Stimulated activated CD8-positive, alpha-beta memory T cell treated with anti-CD3 and anti-CD28 coated beads, Interleukin-2, amount 100 ng/mL, for 1 hour (primary cell): ENCODE data around the gene GARNL3.

Experiments used
- DNase-seq, 2 donors: peaks; one replicate each; pipeline ENCODE4 v3.0.0-alpha.2; 2020; ENCODE audit warnings: low read depth in 2 of 2

GARNL3 gene

DNA sequence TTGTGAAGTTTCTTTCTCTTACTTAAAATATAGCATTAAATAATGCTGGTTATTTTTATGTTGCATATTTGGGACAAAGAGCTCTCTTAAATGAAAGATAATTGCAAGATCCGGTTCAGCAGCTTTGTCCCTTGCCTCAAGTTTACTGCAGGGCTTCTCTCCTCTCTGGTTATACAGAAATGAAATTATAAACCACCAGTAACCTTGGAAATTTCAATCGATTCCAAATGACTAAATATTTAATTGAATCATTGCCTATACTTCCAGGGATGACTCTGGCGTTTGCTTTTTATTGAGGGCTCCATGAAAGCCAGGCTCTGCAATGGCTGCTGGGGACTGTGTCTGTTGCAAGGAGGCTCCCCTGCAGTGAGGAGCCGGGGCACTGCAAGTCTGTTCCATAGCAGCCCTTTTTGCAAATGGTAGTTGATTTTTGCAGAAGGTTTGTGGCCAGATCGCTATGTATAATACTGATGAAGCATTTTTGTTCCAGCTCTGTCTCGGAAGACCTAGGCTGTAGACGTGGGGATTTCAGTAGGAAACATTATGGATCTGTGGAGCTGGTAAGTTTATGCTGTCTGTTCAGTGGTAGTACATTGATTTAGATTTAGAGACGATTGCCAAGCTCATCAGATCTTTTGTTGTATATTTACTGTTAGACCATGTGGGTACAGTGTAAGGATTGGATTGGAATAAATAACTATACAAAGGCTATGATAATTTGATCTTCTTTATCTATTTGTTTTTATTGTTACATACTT, at the start of gene GARNL3:
Gene GARNL3, plus strand, starts transcription at position 313 of the 758 bp plus-strand sequence. Its CDS starts 104 bp downstream, at position 417.
- DNase-seq = no peak

DNA sequence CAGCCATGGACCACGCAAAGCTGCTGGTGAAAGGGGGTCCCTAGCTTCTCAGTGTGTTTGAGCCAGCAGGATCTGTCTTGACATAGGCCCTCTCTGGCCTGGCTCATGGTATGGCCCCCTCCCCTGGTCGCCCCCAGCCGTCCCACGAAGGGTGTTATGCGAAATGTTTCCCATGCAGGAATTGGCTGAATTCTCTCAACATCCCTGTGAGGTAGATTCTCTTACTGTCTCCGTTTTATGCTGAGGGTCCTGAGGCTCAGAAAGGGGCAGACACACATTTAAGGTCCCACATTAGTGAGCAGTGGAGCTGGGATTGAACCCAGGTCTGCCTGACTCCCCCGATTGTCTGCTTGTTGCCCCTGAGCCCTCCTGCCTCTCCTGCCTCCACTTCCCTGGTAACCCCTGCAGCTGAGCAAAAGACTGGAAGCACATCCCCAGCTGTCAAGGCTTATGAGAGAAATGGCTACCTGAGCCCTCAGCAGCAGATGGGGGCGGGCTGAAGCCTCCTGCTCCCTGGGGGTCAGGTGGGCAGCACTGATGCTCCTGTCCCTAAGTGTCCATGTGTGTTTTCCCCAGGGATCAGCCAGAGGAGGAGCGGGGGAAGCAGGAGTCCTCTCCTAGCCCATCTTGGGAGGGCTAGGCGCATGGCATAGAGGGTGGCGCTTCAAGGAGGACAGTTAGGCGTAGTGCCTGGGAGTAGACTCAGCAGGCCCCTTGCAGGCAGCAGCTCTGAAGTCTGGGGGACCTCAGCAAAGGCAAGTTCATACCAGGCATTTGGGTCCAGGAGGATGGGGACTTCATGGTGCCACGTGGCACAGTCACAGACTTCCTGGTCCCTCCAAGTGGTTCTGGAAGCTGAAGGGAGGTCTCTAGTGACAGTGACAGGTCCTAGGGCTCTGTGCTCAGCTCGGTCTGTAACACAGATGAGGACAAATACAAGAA, 49.0 kb upstream of the GARNL3 start:
- DNase-seq = no peak

DNA sequence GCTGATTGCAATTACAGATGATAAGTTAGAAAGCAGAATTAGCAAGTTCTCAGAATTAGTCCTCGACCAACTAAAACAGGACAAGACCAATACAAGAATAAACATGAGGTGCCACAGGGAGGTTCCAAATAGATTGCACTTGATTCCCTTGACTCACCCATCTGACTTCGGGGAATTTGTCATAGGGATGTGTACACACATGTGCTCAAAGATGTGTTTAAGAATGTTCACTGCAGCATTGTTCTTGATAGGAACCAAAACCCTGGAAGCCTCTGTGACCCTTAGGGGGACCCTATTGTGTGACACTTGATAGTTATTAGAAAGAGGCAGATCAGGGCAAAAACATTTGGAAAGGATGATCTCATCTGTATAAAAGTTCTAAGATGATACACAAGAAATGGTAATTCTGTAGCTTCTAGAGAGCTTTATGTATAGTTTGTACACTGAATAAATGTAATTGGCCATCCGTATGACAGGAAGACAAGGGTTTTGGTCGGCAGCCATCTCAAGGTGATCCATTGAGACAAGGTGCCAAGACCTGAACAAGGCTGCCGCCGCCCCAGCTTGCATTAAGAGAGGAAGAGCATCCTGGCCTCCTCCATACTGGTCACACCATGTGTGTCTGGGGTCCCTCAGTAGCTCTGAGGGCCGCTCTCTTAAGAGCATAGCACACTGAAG, 48.2 kb upstream of the GARNL3 start:
- no peak for DNase-seq

DNA sequence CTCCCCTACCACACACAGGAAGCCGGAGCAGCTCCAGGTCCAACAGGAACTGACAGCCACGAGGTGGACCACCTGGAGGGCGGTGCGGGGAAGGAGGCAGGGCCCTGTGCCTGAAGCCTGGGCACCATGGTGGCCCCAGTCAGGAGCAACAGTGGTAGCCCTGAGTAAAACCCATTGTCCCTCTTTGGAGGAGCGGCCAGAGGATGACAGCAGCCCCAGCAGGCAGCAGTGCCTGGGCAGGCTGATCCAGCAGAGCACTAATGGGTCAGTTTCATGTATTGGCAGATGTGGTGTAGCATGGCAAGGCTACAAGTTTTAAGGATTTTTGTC, 47.7 kb upstream of the GARNL3 start:
- DNase-seq = no peak

- no peak for DNase-seq
Measured at GRCh38 chr9:127218818-127219217, 45.8 kb upstream of the GARNL3 start.

DNA sequence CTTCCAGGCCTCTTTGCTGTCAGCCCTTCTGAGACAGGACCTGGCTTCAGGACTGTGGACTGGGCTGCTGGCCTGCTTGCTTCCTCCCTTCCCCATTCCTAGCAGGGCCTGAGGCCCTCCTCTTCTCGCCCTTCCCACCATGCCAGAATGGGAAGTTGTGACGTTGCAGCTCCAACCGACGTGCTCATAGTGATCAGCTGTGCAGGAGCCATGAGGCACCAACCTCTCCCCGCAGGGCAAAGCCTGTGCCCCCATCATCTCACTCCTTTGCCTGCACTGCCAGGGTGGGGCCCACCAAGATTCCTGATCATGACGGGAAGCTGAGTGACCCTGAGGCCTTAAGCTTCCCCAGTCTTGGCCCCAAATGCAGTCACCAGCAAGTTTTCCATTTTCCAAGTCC, 45.1 kb upstream of the GARNL3 start:
- no peak for DNase-seq

GRCh38 chr9:127221695-127222094, 42.9 kb upstream of the GARNL3 start:
- no peak for DNase-seq

GRCh38 chr9:127222388-127223095, 42.0 kb upstream of the GARNL3 start:
- DNase-seq = no peak

- DNase-seq = no peak
Measured at GRCh38 chr9:127223266-127223665, 41.3 kb upstream of the GARNL3 start.

GRCh38 chr9:127223810-127224177, 40.8 kb upstream of the GARNL3 start:
- no peak for DNase-seq

DNA sequence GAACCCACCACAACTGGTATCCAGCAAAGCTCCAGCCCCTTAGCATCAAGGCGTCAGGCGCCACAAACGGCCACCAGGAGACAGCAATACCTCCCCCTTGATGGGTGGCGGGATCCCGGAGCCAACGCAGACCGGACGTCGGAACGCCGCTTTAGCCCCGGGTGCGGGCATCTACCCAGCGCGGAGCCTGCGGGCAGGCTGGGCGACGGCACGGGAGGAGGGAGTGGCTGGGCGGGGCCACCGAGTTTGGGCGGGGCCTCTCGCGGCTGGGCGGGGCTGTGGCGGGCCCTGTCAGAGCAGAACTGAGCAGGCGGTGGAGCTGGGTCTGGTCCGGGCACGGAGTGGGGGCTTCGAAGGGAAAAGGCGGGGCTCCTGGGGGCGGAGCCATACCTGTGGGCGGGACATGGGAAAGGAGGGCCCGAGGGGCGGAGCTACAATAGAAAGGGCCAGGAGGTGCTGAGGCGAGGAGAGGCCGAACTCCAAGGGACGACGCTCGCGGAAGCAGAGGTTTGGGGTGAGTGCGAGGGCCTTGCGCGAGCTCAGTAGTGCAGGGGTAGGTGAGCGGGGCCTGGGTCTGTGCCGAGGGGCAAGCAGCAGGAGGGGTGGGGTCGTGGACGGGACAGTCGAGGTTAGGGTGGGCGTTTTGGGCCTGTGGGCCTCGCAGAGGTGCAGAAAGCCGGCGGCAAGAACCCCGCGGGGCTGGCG, 40.2 kb upstream of the GARNL3 start:
- DNase-seq = peak; percentile 64 to 73

GRCh38 chr9:127224883-127225739, 39.5 kb upstream of the GARNL3 start:
- peak; percentile 80 to 91 for DNase-seq

GRCh38 chr9:127225801-127226625, 38.6 kb upstream of the GARNL3 start:
- DNase-seq = no peak

DNA sequence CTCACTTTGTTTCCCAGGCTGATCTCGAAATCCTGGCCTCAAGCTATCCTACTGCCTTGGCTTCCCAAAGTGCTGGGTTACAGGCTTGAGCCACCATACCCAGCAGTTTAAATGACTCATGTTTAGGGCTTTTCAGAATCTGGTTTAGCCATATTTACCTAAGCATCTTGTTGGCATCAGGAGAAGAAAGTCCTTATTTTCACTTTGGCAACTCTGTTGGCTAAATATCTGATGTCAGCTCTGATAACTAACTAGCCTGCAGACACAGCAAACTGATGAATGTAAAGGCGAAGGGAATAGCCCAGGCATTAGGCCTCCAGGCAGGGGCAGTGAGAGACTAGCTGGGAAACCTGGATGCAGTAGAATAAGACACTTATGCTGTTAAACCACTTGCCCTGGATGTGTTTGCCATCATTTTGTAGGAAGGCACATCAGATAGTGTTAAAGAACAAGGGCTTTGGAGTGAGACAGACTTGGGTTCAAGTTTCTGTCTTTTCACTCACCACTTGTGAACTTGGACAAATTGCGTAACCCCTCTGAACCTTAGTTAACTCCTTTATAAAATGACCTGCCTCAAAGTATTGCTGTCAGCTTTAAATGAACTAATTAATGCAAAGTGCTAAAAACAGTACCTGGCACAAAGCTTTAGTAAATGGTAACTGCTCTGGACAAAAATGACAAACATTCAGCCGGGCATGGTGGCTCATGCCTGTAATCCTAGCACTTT, 34.7 kb upstream of the GARNL3 start:
- DNase-seq = no peak

DNA sequence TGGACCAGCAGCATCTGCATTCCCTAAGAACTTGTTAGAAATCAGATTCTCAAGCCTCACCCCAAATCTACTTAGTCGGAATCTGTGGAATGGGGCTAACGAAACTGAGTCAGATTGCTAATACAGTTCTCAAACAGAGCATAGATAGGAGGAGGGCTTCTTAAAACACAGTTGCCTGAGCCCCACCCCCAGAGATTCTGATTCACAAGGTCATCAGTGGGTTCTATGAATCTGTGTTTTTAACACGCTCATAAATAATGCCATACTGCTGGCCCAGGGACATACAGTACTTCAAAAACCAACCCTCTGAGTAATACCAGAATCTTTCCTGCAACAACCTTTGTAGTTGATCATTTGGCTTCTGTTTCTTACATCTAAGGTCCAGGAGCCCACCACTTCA, 32.9 kb upstream of the GARNL3 start:
- no peak for DNase-seq

DNA sequence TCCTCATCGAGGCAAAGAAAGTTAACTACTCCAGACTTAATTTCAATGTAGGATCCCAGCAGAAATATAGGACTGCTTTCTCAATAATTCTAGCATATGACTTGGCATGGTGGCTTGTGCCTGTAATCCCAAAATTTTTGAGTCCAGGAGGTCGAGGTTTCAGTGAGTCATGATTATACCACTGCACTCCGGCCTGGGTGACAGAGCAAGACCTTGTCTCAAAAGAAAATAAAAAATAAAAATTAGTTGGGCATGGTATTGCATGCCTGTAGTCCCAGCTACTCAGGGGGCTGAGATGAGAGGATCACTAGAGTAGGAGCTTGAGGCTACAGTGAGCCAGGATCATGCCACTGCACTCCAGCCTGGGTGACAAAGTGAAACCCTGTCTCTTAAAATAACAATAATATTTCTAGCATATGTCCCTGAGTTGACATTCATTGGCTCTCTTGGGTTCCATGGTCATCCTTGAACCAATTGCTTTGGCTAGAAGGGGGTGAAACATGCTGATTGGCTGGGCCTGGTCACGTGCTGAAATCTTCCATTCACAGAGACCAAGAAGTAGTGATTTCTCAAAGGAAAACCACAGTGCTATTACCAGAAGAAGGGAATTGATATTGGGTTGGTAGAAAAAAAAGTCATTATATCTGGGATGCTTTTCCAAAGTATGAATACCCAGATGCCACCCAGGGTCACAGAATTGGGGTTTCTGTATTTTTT, 31.6 kb upstream of the GARNL3 start:
- no peak for DNase-seq

DNA sequence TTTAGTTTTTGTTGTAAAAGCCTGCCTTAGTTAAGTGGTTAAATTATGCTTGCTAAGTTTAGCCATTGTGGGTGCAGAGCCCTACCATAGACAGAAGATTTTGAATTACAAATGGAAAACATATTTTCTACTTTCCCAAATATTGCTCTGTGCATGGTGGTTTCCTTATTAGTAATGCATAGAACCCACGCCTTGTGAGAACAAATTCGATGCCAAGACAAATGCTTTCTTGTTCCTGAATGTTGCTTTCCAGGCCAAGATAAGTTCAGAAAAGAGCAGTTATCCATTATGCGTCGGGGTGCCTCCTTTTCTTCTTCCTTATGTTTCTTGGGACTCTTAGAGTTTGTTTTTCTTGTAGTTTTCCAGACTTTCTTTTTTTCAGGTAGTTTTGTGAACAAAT, 31.0 kb upstream of the GARNL3 start:
- no peak for DNase-seq

GRCh38 chr9:127233989-127234388, 30.6 kb upstream of the GARNL3 start:
- no peak for DNase-seq
